Stromal cell of bone marrow (primary cell): Measurements from ENCODE around the gene CPHXL.

ENCODE experiments used
- DNase-seq: peaks from one replicate; pipeline ENCODE4 v3.0.0-alpha.2; 2012; ENCODE audit warnings: low read depth

CPHXL gene

DNA sequence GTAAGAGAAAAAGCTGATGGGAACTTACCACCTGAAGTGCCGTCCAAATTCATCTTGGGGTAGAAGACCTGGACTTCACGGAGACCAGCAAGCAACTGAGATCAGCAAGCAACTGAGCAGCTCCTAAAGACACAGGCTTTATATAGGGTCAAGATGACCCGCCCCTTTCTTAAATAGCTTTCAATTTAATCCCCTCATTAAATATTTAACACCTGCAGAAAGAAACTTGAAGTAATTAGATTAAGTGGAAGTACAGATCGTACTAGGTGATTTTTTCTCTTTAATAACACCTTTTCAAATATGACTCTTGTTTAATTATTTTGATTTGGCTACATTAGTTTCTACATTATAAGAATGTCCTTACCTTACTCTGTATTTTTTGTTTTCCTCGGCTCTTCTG is at the start of gene CPHXL:
Gene CPHXL, minus strand, starts transcription at position 101 of the 400 bp plus-strand sequence. Its CDS starts 48 bp downstream, at position 53.
- no peak for DNase-seq

DNA sequence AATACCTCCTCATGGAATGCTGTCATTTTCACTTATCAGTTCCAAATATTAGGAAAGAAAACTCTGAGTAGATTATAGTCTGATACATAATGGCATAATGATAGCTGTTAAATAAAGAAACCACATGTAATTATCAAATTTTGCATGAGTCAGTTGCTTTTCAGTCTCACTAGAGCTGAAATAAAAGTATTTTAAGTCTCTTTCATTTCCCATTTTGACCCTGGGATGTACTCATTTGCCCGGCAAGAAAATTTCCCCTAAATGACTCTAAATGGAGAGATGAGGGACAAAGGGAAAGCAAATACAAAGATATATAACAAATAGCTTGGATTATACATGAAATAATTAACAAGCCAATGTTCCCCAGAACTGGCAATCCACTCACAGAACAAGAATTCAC is 47.9 kb upstream of the CPHXL start:
- DNase-seq = no peak

DNA sequence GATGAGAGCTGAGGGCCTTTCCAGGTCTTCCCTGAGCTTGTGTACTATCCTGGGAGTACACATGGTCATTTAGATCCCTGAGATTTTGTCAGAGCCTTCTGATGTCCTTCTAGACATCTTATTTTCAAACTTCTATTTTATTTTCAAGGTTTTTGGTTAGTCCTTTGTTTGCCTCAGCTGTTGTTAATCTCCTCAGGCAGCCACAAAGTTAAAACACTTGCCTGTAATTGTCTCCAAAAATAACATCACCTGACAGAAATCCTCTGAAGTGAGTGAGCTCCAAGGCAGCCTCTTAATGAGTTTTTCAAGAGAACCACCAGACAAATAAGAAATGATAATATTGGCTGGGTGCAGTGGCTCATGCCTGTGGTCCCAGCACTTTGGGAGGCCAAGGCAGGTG is 43.8 kb upstream of the CPHXL start:
- no peak for DNase-seq

DNA sequence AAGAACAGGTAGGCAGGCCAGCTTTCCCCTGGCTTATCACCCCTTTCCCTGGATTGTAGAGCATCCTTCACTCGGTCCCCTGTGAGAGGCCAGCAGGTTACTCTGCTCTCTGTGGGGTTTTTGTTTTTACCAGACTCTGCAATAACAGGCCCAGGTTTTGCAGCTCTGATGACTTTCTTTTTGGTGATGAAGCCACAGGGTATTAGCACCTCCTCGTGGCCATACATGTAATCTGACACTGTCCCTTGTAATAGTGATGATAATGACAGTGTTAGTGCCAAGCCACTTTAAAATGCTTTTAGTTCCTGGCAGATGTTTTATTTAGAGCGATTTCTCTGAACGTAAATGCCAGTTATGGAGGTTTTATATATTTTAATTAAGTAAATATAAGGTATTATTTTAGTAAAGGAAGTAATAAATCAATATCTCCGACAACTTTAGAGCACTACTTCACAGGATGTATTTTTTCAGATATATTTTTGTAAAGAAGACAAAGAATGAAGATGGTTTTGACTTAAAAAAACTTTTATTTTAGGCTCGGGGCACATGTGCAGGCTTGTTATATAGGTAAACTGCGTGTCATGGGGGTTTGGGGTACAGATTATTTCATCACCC is 38.0 kb upstream of the CPHXL start:
- peak; percentile 38 for DNase-seq

DNA sequence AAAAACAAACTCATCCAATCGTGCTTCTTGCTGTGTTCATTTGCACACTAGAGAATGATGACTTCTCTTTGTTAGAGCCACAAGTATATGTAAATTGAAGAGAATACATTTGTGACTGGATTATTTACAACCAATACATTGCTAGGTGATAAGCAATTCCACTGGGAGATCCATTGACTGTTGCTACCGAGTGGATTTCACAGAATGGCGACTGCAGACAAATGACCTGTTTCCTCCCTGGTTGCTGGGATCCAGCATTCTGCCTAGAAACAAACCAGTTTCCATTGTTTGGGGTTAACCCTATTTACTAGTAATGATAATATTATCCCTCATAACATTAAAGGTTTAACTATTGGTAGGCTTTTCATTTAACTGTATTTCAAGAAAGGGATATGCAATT is 36.9 kb upstream of the CPHXL start:
- no peak for DNase-seq

DNA sequence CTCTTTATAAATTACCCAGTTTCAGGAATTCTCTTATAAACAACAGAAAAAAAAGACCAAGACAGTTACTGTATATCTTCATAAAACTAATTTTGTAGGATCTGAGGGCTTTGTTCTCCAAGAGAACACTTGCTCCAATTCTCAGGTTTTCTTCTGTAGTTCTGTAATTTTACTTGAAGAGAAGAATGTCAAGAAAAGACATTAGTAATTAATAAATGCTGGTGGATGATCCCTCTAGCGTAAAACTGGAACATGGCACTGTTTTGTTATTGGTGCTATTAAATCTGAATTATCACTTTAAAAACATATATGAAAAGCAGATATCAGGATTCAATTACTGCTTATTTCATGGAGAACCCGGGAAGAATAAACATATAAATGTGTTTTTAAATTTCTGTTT is 36.5 kb upstream of the CPHXL start:
- DNase-seq = no peak

GRCh38 chr16:75761108-75761507 is 34.8 kb upstream of the CPHXL start:
- DNase-seq = no peak

GRCh38 chr16:75760018-75760519 is 33.8 kb upstream of the CPHXL start:
- no peak for DNase-seq

DNA sequence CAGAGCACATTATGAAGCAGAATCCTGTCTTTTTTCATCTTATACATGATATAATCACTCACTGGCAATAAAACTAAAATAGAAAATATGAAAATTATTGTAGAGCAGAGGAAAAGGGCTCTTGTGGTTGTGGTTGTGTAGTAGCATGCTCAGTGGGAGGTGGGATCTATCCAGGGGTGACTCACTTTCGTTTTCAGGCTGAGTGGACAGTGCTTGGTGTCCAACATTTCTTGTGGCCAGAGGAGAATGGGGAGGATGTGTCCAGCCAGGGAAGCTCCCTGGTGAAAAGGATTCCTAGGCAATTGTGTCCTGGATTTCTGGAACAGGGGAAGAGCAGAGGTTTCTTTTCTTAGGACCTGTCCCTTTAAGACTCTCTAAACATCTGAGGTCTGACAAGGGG is 31.9 kb upstream of the CPHXL start:
- DNase-seq = peak; percentile 63

DNA sequence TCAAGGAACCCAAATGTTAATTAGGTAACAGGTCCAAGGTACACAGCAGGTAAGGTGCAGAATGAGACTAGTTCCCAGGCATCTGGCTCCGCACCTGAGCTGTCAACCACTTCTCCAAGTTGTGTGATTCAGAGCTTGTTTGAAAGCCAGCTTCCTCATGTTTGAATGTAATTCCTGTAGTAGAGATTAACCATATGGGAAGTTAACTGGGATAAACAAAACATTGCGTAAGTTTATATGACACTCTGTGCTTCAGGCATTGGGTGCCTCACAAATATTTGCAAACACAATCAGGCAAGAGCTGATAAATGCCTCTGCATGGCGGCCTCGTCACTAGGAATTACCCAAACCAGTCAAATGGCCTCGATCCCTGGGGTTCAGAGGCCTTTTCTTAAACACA is 27.9 kb upstream of the CPHXL start:
- DNase-seq = no peak

GRCh38 chr16:75750528-75750927 is 24.2 kb upstream of the CPHXL start:
- DNase-seq = no peak

GRCh38 chr16:75746359-75746758 is 20.1 kb upstream of the CPHXL start:
- DNase-seq = no peak

- DNase-seq = no peak
Measured at GRCh38 chr16:75745823-75746222, 19.5 kb upstream of the CPHXL start.

GRCh38 chr16:75745242-75745641 is 19.0 kb upstream of the CPHXL start:
- DNase-seq = no peak

- no peak for DNase-seq
Measured at GRCh38 chr16:75742424-75743047, 16.2 kb upstream of the CPHXL start.

GRCh38 chr16:75733305-75734211 is 7.3 kb upstream of the CPHXL start:
- peak; percentile 81 for DNase-seq

GRCh38 chr16:75732871-75733270 is 6.6 kb upstream of the CPHXL start:
- no peak for DNase-seq

- DNase-seq = no peak
Measured at GRCh38 chr16:75727221-75727620, 931 bp upstream of the CPHXL start.

GRCh38 chr16:75718452-75718851 is 7.8 kb downstream of the CPHXL start:
- DNase-seq = no peak

- DNase-seq = no peak
Measured at GRCh38 chr16:75714661-75715060, 11.6 kb downstream of the CPHXL start.

DNA sequence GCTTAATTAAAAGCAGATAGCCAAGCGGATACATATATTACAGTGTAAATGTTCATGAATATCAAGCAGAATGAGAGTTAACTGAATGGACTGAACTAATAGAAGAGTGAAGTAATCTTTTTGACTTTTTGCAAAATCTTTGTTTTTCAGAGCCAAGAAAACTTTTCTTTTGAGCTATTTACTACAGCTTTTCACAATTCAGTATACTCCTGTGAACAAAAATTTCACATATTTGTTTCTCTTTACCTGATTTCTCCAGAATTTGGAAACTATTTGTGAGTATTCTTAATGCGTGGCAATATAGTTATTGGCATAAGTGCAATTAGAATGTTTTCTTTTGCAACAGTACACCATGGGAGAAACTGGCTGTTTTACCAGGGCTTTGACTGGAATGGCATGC is 15.9 kb downstream of the CPHXL start:
- no peak for DNase-seq

DNA sequence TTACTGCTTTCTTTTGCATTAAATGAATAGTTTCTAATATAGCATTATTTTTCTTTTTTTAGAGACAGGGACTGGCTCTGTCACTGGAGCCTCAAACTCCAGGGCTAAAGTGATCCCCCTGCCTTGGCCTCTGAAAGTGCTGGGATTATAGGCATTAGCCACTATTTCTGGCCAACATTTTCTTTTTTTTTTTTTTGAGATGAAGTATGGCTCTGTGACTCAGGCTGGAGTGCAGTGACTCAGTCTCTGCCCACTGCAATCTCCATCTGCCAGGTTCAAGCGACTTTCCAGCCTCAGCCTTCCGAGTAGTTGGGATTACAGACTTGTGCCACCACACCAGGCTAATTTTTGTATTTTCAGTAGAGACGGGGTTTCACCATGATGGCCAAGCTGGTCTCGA is 23.0 kb downstream of the CPHXL start:
- peak; percentile 42 for DNase-seq

DNA sequence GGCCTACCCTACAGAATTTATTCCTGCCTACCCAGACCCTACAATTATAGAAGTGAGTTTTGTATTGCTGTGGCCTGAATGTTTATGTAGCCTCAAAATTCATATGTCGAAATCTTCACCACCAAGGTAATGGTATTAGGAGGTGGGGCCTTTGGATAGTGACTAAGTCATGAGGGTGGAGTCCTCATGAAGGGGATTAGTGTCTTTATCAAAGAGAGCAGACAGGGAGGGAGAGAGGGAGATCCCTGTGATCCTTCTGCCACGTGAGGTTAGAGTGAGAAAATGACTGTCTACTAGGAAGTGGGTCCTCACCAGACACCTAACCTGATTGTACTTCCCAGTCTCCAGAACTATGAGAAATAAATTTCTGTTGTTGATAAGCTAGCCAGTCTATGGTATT is 24.0 kb downstream of the CPHXL start:
- DNase-seq = no peak
